Thyroid gland (tissue), 4 donors: ENCODE data around the gene JMJD6.

ENCODE experiments used
- CTCF ChIP-seq, 6 experiments: fragments of 200-600 bp in 3 of 6; fragments of 450-650 bp in 3 of 6; sonication (generic) in 3 of 6; IDR thresholded peaks; one replicate each; pipeline ENCODE4 v1.5.1; 2016 to 2019; ENCODE audit warnings: antibody characterized with exemption in 6 of 6, mild to moderate bottlenecking in 2 of 6, inconsistent platforms in 1 of 6, moderate library complexity in 1 of 6
- POLR2A ChIP-seq, 2 donors: fragments of 450-650 bp; IDR thresholded peaks; one replicate each; pipeline ENCODE4 v1.6.1; 2017; ENCODE audit warnings: antibody characterized with exemption in 2 of 2, mild to moderate bottlenecking in 2 of 2, moderate library complexity in 1 of 2

- TF ChIP-seq POLR2A (IDR thresholded peaks at IDR 0.05) (no peak), CTCF (IDR thresholded peaks at IDR 0.05) (no peak)
These were observed 16.6 kb upstream of the JMJD6 start for GRCh38 chr17:76742958-76743357.
